ENCODE data around the gene ARHGEF4.

ARHGEF4 gene

DNA sequence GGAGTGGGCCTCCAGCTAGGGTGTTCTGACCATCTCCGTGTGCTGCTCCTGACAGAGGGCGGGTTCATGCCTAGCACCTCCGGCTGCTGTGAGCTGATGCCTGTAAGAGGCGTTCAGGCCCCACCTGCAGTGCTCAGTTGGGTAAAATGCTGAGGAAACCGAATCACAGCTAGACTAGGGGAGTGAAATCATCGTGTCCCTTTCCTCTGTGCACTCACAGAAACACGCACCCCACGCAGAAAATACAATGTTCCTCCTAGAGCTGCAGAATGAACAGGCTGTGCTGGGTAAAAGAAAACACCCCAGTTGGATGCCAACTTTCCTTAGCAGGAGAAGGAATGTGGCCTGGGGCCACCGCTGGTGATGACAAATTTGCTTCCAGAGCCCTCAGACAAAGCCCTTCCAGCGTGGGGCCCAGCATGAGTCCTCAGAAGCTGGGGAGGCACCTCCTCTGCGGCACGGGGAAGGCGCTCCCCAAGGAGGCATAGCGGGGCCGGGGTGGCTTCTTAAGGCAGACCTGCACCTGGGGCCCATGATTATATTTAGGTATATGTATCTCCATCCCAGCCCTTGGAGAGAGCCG is 16.3 kb upstream of the ARHGEF4 start:
- TF ChIP-seq, protein P1, sequence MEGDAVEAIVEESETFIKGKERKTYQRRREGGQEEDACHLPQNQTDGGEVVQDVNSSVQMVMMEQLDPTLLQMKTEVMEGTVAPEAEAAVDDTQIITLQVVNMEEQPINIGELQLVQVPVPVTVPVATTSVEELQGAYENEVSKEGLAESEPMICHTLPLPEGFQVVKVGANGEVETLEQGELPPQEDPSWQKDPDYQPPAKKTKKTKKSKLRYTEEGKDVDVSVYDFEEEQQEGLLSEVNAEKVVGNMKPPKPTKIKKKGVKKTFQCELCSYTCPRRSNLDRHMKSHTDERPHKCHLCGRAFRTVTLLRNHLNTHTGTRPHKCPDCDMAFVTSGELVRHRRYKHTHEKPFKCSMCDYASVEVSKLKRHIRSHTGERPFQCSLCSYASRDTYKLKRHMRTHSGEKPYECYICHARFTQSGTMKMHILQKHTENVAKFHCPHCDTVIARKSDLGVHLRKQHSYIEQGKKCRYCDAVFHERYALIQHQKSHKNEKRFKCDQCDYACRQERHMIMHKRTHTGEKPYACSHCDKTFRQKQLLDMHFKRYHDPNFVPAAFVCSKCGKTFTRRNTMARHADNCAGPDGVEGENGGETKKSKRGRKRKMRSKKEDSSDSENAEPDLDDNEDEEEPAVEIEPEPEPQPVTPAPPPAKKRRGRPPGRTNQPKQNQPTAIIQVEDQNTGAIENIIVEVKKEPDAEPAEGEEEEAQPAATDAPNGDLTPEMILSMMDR (IDR thresholded peaks at IDR 0.05): no peak

DNA sequence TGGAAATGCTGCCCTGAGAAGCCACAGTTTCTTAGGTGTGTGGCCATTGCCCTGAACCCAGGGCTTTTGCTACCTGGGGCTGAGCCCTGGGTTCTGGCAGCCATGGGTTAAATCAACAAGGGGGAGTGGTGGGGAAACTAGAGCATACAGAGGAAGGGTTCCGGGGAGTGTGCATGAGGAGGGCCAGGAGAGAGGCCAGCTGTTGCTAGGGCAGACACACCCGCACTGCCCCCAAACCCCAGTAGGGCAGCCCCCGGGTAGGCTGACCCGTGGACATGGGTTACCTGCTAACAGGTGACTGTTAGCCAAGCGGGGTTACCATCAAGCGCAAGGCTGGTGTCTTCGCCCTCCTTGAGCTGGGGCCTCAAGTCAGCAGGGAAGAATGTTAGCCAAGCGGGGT is 14.8 kb upstream of the ARHGEF4 start:
- TF ChIP-seq, protein P1 (IDR thresholded peaks at IDR 0.05): no peak

DNA sequence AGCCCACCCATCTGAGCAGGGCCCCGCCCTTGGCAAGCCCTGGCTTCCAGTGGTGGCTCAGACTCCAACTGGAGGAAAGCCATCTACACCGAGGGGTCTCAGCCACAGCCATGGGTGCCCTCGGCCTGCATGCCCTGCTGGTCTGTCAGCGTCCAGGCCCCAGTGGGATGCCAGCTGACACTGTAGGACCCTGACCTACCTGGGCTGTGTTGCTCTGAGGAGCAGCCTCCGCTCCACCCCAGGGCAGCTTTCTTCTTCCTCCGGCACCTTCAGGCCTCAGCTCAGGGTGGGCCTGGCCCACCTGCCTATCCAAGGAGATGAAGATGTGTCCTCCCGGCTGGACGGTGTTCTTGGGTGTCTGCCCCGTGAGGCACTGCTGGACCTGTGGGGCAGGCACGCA is 13.9 kb upstream of the ARHGEF4 start:
- TF ChIP-seq, protein P1 (IDR thresholded peaks at IDR 0.05): no peak

DNA sequence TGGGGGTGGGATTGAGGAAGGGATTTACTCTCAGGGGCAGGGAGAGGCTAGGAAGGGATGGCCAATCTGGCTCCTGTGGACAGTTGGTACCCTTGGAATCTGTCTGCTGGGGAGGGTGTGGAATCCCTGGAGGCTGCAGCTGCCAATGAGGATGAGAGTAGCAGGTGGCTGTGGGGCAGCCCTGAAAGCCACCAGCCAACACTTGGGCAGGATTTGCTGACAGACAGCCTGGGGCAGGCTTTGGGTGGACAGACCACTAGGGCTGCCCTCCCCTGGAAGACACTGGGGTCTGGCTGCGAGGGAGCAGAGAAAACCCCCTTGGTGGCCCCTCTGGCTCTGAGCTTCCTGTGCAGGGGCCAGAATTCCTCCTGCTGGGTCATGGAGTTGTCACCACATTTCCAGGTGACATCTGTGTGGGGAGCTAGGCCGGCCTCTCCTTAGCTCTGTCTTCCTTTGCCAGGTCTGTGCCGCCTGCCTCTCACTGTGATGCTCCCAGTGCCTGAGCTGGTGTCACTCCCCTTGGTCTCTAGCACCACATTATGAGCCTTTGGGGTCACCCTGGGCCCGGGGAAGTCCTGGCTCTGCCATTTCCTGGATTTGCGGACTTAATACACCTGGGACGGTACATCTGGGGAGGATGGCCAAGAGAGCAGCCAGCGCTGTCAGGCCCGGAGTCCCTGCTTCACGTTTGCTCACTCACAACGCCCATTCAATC is 13.4 kb upstream of the ARHGEF4 start:
- TF ChIP-seq, protein P1 (IDR thresholded peaks at IDR 0.05): no peak

DNA sequence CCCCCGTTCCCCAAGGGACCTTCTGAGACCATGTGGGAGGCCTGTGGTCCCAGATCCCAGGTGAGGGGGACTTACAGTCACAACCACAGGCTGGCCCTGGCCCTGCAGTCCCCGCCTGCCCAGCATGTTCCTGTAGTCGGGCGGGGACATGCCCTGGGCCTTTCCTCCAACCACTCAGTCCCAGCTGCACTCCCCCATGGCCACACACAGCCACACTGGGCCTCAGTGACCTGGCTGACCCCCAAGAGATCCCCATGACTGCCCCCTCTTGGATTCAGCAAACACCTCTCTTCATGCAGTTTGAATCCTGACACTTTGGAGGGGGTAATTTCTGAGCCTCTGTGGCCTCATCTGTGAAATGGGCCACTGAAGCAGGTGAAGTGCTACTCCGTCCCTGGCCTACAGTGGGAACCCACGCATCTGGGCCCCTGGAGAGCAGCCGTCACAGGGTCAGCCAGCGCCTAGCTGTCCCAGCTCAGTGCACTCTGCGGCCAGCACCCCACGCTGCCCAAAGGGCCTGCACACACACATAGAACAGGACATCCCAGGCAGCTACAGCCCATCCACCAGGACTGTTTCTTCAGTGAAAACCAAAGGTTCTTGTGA is 12.7 kb upstream of the ARHGEF4 start:
- TF ChIP-seq, protein P1 (IDR thresholded peaks at IDR 0.05): no peak

DNA sequence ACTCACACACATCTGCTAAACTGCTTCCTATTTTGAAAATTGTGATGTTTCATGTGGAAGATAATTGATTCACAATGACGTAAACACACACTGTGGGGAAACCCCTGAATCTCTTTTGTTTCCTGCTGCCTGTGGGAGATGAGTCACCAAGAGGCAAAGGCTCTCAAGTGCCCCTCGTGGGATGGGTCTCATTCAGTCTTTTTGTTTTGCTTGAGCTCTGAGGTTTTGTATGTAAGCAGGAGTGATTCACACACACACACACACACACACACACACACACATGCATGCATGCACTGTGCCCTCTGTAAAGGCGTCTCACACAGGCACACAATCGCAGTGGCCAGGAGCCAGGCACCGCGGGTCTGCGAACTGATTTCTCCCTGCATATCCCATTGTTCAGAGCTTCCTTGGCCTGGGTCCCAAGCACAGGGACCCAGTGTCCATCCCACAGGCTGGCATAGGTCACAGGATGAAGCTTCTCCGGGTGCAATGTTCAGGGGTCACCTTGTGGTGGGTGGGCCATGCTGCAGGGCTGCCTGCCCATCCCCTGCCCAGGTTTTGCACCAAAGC is 12.1 kb upstream of the ARHGEF4 start:
- TF ChIP-seq, protein P1 (IDR thresholded peaks at IDR 0.05): no peak

DNA sequence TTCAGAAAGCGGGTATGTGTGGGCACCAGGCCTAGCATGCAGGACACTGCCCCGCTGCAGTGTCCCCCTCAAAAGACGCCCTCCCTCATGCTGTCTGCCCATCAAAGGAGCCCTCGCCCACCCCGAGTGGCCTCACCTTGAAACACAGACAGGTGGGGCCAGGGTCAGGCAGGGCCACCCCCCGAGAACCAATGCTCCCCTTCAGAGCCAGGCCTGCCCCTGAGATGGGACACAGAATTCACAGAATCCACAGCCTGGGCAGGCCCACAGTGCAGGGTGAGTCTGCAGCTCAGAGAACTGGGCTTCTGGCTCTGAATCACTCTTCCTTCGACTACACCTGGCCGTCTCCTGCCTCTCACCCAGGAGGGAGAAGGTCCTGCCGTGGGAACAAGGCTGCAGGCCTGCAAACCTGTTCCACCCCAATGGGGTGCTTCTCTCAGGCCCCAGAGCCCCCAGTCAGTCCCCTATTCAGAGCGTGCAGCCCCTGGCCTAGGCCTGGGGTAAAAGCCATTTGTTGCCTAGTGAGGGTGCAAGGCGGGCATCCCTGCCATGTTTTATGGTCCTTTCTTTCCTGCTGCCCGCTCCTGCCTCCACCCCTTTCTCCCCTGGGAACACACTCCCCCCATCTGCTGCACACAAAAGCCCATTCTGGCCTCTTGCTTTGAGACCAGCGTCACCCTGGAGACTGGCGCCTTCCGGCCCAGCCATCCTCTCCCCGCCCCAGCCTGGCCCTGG is 11.3 kb upstream of the ARHGEF4 start:
- TF ChIP-seq, protein P1 (IDR thresholded peaks at IDR 0.05): no peak

Measured in LNCAP (cell line).